Measurements from ENCODE around the gene PPP1R1B.
"Not testable (repeated sequence)": the region's sequence is repeated elsewhere in the genome, so short reads cannot be mapped to it uniquely, and the experiment has no call there.

PPP1R1B gene

DNA sequence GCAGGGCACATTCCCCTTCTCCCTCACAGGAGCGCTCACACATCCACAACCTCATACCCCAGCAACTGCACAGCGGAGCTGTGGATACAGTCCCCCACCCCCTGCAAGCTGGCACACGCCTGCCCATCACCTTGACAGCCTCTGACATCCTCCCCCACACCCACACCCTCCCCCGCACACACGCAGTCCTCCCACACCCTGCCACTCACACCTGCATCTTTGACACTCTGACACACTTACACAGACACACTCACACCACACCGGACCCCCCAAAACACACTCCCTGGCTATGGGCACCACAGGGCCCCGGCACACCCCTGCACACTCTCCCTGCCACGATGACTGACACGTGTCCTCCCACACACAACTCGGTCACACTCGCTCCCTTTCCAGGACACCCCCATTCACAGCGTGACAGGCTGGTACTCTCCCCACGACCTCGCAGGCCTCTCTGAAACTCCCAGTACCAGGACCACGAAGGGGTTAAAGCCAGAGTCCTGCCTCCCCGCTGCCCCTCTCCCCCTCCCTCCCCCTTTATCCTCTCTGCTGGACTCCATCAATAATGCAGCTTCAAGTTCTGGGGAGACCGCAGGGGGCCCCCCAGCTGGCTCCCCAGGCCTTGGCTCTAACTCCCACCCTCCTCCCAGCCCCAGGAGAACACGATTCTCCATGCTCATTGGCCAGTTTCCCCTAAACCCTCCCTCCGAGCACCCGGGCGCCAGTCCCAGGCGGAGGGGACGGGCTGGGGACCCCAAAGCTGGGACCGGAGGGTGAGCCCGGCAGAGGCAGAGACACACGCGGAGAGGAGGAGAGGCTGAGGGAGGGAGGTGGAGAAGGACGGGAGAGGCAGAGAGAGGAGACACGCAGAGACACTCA is at the start of gene PPP1R1B:
PPP1R1B (plus strand) TSS at position 782 of the 876 bp plus-strand sequence. CDS start 441 bp downstream, outside the sequence.
- no peak for DNase-seq (ENCODE audit: low read depth in 2 of 2)

DNA sequence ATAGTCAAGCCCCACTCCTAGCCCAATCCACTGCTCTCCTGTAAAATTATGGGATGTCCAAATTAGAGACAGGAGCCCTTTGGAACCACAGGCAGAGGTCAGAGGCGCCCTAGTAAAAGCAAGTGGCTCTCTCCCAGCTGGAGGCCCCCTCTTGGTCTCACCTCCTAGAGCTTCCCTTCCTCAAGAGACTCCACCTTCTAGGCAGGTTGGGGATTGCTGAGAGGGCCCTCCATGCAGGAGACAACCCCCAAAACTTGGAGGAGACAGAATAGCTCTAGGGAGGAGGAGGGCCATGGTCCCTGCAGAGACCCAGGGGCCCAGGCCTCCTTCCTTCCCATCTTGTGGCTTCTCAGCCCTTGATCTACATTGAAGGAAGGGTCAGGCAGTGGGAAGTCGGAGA is 48.5 kb upstream of the PPP1R1B start:
- no peak for DNase-seq (ENCODE audit: low read depth in 2 of 2)

DNA sequence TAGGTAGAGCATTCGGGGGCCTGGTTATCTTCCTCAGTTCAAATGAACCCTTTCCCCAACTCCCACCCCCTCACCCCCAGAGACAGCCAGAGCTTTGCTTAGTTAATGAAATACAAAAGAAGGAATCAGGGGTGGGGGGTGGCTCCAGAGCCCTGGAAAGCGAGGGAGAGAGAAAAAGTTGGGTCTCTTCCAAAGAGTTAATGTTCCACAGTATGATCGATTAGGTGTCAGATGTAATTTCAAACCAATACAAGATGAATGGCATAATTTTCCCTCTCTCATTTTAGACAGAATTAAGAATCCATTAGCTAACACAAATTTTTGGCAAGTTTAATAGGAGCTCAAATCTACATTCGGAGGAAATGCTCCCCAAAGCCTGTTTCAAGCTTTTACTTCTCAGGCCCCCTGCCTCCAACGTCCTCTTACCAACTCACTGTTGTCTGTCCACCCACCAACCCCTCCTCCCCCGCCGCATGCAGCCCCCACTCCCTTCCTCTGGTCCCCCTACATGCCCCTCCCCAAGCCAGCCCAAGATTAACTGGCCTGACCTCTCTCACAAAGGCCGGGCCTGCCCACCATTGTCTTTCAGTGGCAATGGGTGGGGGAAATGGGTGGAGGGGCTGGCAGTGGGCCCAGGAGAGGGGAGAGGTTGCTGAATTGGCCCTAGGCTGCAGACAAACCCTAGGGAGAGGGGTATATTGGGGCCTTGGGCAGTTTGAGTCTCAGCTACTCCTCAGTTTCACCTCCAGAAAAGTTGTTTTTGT is 47.3 kb upstream of the PPP1R1B start:
- no peak for DNase-seq (ENCODE audit: low read depth in 2 of 2)

DNA sequence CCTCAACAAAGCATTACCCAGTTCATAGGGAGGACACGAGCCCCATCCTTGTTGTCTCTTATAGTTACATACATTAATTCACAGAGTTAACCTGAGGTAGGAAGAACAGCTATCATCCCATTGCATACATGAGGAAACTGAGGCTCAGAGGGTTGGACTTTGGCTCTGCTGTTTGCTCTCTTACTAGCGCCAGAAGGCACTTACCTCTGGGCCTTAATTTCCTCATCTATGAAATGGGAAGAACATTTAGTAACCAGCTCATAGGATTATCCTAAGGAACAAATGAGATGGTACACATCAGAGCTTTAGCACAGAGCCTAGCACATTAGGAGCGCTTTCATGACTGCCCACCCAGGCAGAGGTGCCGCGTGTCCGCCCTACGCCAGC is 46.7 kb upstream of the PPP1R1B start:
- DNase-seq (ENCODE audit: low read depth in 2 of 2), result no peak

DNA sequence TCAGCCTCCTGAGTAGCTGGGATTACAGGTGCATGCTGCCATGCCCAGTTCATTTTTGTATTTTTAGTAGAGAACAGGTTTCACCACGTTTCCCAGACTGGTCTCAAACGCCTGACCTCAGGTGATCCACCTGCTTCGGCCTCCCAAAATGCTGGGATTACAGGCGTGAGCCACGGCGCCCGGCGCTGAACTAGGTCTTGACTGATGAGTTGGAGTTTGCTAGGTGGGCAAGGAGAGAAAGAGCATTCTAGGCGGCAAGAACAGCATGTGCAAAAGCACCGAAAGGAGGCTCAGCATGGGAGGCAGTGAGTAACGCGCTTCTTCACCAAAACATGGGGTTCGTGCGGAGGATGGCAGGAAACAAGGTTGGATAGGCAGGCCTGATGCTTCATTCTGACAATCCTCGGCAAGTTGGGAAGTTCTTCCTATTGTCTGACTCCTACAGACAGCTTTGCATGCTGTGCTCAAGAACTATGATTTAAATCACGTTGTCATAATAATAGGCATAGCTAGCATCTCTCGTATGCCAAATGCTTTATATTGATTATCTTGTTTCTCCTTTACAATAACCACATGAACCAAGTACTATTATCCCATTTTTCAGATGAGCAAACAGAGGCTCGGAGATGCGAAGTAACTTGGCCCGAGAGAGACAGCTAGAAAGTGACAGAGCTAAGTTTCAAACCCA is 45.5 kb upstream of the PPP1R1B start:
- no peak for DNase-seq (ENCODE audit: low read depth in 2 of 2)

DNA sequence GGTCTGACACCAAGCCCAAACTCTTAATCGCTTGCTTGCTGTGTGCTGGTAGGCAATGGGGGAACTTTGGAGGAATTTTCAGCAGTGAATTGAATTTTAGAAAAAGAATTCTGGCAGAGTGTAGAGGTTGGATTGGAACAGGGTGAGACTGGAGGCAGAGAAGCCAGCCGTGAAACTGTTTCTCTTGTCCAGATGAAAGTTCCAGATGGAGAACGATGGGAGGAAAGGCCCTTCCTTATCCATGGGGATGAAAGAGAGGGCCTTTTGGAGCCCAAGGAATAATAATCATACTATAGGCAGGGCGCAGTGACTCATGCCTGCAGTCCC is 45.0 kb upstream of the PPP1R1B start:
- DNase-seq (ENCODE audit: low read depth in 2 of 2), result no peak

DNA sequence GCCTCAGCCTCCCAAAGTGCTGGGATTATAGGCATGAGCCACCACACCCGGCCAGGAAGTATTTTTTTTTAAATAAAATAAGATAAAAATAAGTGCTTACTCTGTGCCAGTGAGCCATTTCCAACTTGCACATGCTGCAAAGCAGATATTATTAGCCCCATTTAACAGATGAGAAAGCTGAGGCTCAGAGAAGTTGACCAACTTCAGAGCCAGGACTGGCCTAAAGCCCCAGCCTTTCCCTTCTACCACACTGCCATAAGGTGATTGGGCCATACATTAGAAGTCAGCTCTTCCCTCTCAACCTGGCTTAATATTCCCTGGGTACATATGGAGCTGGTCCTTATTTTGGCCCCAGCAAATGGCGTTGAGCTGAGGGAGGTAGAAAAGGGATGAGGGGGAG is 44.1 kb upstream of the PPP1R1B start:
- no peak for DNase-seq (ENCODE audit: low read depth in 2 of 2)

DNA sequence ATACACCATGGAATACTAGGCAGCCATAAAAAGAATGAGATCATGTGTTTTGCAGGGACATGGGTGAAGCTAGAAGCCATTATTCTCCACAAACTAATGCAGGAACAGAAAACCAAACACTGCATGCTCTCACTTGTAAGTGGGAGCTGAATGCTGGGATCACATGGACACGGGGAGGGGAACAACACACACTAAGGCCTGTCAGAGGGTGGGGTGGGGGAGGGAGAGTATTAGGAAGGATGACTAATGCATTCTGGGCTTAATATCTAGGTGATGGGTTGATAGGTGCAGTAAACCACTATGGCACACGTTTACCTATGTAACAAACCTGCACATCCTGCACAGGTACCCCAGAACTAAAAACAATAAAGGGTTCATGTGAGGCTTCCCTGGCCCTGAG is 36.6 kb upstream of the PPP1R1B start:
- DNase-seq (ENCODE audit: low read depth in 2 of 2), result not testable (repeated sequence)

DNA sequence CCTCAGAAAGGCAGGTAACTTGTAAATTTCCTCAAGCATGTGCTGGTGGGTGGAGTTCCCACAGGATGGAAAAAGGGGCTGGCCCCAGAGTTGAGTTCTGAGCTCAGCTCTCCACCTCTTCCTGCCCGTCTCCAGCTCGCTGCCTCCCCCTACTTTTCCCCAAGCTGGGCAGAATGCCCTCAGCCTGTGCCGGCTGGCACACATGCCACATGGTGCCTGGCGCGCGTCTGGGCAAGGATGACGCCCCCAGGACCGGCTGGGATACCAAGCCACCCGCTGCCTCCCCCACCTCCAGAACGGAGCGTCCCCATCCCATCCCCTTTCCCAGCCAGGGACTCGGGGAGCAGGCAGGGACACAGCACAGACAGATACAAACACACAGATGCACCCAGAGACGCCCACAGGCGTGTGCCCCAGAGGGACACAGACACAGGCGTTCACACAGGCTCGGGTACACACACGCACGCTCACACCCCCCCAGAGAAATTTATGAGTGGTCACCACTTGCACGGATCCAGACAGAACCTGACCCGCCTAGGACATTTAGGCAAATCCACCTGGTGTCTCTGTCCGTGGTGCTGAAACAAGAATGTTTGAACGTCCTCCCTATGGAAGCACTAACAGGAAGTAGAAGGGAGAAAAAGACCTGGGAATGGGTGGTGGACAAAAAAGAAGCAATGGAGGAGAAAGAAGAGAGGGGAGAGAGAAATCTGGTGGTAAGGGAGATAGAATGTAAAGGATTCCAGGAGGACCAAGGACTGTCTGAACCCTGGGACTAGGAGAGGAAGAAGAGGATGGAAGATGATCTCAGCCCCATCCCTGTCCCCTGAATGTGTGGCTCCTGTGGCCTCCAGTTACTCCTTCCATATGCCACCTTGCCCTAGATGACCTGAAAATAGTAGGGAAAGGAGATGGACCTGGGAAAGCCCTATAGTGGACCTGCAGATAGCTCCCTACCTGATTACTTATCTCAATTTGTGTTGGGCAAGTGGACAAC is 34.5 kb upstream of the PPP1R1B start:
- no peak for DNase-seq (ENCODE audit: low read depth in 2 of 2)

DNA sequence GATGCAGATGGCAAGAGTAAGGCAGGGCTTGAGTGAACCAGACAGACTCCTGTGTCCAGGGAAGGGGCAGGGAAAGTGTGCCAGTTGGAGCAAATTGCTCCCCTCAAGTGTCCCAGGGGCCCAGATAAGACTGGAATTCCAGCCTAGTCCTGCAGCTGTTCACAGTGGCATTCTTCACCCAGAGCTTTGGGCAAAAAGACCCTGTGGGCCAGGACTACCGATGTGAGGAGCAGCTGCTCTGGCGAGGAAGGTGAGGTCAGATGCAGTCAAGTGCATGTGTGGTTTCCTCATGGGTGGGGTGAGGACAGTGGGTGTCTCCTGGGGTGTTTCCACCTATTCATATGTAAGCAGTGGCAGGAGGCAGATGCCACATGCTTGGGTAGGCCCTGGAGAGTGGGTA is 33.4 kb upstream of the PPP1R1B start:
- DNase-seq (ENCODE audit: low read depth in 2 of 2), result no peak

DNA sequence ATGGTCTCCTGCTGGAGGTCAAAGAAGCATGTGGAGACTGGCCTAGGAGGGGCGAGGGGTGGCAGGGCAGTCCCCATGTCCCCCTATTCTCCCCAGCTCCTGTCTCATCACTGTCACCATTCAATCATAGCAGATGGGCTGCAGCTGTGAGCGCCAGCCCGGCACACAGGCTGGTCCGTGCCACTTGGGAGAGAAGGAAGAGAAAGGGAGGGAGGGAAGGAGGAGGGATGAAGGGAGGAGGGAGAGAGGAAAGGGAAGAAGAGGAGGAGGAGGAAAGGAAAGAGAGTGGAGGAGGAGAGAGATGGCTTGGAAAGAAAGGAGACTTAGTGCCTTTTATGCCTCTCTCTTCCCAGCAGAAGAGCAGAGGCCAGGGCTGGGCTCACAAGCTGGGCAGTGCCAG is 31.5 kb upstream of the PPP1R1B start:
- no peak for DNase-seq (ENCODE audit: low read depth in 2 of 2)

DNA sequence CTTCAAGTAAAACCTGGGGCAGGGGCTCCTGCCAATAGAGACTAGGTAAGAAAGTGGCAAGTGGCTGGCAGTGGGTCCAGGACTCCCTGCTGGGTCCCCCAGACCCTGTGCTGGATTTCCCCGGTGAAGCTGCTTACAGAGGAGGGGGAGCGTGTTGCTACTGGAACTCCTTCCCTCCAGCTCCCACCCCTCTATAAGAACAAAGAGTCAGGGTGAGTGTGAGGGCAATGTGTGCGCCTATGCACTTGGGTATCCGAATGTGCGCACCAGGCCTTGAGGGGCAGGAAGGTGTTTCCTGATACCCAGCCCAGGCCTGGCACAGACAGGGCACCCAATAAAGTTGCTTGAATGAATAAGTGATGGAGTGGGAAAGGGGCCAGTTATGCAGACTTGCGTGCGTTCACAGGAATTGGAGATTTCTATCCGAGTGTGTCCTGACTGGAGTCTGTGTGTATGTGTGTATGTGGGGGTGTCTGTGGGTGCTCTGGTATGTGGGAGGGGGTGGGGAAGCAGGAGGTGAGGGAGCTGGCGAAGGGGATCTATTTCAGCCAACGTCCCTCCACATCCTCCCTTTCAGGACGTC is 30.7 kb upstream of the PPP1R1B start:
- DNase-seq (ENCODE audit: low read depth in 2 of 2), result no peak

DNA sequence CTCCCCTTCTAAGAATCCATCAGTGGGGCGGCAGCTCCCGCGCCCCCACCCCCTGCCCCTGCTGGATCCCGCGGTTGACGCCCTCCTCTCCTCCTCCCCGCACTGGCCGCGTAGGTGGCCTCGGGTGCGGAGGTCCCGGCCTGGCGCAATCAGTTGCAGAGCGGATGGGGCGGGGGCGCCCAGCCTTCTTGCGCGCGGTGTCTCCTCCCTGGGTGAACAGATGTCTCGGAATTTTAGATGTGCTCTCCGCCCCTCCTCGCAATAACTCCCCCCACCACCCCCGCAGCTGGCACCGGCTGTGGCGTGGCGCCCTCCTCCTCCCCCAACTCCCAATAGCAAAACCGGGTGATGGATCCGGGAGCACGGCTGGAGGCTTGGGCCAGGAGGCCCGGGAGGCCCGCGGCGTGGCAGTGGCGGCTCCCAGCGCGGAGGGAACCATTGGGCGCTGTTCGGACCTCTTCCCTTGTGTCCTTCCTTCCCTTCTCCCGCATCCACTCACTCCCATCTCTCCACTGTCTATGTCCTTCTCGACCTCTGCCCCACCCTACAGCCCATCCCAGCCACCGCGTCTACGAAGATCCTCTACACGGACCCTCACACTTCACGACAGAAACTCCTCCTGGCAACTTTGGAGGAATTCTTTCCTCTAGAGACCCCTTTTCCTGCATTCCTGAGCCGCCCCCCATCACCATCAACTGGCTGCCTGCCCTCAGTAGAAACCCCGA is 30.0 kb upstream of the PPP1R1B start:
- no peak for DNase-seq (ENCODE audit: low read depth in 2 of 2)

DNA sequence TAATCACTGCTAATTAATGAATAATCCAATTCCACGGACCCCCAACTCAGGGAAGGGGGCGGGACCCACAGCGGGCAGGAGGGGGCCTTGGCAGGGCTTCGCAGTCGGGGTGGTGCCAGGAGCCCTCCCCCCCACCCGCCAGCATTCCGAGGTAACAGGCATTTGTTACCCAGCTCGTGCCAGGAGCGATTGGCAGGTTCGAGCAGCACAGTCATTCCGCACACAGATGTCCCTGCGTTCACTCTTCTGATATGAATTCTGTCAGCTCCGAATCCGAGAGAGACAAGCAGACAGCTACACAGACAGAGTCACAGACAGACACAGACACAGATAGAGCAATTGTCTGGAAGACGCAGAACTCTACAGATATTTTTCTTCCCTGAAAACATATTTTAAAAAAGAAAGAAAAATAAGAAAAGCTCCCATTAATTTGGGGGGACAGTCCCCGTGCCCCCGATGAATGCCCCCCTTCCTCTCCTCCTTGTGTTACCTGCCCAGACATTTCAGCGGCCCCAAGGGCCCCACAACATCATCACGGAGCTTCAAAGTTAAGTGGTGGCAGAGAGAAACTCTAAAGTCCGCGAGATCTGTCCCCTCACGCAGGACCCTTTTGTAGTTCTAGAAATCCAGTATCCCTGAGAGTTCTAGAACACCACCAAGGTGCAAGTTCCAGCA is 29.2 kb upstream of the PPP1R1B start:
- no peak for DNase-seq (ENCODE audit: low read depth in 2 of 2)

DNA sequence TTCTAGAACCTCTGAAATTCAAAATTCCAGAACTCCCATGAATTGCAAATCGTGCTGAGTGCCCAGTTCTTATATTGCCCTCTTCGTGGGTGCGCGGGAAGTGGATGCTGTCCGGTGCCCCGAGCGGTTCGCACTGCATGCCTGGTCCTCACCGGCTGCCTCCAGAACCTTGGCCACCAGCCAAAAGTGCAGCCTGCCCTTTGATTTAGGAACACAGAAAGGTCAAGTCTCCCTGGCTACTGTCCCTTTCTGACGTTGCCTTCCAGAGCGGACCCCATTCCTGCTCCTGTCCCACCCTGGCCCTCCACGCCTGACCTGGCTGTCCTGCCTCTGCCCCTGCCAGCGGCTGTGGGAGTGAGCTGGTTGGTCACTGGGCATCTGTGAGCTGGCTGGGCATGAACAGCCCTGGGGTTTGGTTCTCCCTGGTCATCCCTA is 28.7 kb upstream of the PPP1R1B start:
- DNase-seq (ENCODE audit: low read depth in 2 of 2), result no peak

DNA sequence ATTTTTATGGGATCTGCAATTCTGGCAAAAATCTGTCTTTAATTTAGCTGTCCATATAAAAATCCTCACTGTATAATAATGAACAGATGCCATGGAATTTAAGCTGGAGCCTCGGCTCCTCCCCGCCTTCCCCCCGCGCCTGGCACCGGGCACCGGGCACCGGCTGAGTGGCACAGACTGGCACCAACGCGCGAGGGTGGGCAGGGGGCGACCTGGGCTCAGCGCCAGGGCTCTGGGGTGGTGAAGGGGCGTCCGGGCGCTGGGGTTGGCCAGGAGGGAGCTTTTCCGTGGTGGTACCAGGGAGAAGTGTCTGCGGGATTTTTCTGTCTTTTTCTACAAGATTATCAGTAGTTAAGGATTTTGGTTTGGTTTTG is 28.1 kb upstream of the PPP1R1B start:
- no peak for DNase-seq (ENCODE audit: low read depth in 2 of 2)

DNA sequence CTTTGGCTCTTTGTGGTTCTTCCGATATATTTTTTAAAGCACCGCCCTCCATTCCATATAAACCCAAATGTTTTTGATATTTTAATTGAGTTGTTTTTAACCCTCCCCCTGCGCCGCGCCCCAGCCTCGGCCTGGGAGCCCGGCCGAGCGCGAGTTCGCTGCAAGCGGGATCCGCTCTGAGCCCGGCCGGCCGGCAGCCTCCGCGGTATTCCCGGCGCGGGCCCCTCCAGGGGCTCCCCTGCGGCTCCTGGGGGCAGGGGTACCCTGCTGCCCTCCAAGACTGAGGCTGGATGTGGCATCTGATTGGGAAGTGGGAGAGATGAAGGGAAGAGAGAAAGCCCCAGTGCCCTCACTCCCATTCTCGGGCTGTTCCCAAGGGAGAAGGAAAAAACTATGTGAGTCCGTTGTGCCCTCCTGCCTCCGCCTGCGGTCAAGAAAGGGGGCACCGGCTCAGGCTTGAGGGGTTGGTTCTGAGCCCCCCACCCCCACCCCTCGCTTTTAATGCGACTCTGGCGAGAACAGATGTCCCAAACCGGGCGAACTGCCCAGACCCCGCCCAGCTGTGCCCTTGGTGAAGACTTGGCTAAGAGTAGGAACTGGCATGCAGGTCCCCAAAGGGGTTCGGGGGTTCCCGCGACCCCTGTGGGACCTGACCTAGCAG is 27.6 kb upstream of the PPP1R1B start:
- no peak for DNase-seq (ENCODE audit: low read depth in 2 of 2)

DNA sequence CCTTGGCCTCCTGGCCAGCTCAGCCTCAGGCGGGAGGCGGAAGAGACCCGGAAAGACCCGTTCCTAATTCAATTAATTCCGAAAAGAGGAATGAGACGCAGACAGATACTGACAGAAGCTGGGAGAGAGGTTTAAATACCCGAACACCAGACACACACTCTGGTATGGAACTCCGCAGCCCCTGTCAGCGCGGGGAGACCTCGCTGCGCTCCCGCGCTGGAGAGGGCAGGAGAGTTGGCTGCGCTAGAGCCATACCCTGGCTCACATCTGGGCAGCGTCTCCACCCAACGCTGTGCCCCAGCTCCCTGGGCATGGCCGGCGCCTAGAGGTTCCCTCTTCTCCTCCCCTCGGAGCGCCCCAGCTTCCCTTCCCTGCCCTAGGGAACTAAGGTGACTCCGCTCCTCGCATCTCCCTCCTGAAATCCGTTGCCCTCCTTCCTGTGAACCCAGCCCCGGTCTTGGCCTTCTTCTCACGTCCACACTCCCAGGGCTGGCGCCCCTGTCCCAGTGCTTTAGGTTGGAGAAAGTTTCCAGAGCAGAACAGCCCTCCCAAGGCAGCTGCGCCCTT is 27.0 kb upstream of the PPP1R1B start:
- DNase-seq (ENCODE audit: low read depth in 2 of 2), result no peak
